Fibroblast of skin of back (primary cell): Measurements from ENCODE around the gene MAGEH1. TPM values are rescaled to one million over a fixed set of nuclear protein-coding genes. Genes with fewer than 3 reads are reported as not detected.
"Not testable (repeated sequence)": the region's sequence is repeated elsewhere in the genome, so short reads cannot be mapped to it uniquely, and the experiment has no call there.

Source experiments
- DNase-seq: peaks from one replicate; pipeline ENCODE4 v3.0.0-alpha.2; 2013
- polyA plus RNA-seq, 2 experiments: library from polyadenylated mRNA; unstranded; fragments of 120-200 nt; gene quantifications; one replicate each; pipeline ENCODE4 v1.2.1, GENCODE V29; 2013; ENCODE audit not compliant: insufficient read length in 2 of 2

Gene MAGEH1, protein sequence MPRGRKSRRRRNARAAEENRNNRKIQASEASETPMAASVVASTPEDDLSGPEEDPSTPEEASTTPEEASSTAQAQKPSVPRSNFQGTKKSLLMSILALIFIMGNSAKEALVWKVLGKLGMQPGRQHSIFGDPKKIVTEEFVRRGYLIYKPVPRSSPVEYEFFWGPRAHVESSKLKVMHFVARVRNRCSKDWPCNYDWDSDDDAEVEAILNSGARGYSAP
- polyA plus RNA-seq (2013, experiment 1 of 2; ENCODE audit: insufficient read length) = 21.2 TPM
- polyA plus RNA-seq (2013, experiment 2 of 2; ENCODE audit: insufficient read length) = 22.8 TPM

DNA sequence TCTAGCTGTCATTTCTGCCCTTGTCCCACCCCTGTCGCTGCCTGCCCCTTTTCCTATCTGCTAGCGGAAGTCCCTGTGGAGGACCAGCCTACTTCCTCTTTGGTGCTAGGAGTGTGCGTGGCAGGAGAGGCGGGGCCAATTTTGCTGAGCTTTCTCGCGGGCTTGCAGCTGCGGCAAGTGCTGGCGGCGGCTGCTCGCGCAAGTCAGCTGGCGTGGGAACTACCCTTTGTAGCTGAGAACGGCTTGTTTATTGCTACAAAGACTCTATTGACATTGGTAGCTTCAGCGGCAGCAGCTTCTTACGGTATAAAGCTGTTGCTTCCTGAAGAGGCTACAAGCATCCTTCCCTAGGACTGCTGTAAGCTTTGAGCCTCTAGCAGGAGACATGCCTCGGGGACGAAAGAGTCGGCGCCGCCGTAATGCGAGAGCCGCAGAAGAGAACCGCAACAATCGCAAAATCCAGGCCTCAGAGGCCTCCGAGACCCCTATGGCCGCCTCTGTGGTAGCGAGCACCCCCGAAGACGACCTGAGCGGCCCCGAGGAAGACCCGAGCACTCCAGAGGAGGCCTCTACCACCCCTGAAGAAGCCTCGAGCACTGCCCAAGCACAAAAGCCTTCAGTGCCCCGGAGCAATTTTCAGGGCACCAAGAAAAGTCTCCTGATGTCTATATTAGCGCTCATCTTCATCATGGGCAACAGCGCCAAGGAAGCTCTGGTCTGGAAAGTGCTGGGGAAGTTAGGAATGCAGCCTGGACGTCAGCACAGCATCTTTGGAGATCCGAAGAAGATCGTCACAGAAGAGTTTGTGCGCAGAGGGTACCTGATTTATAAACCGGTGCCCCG lies at the start of gene MAGEH1:
TSS of gene MAGEH1 (plus strand) at position 138 of the 843 bp plus-strand sequence. CDS start at position 386, 248 bp downstream.
- peak; percentile 83 for DNase-seq

DNA sequence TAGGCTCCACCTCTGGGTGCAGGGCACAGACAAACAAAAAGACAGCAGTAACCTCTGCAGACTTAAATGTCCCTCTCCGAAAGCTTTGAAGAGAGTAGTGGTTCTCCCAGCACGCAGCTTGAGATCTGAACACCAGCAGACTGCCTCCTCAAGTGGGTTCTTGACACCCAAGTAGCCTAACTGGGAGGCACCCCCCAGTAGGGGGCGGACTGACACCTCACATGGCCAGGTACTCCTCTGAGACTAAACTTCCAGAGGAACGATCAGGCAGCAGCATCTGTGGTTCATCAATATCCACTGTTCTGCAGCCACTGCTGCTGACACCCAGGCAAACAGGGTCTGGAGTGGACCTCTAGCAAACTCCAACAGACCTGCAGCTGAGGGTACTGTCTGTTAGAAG lies 24.8 kb upstream of the MAGEH1 start:
- not testable (repeated sequence) for DNase-seq

DNA sequence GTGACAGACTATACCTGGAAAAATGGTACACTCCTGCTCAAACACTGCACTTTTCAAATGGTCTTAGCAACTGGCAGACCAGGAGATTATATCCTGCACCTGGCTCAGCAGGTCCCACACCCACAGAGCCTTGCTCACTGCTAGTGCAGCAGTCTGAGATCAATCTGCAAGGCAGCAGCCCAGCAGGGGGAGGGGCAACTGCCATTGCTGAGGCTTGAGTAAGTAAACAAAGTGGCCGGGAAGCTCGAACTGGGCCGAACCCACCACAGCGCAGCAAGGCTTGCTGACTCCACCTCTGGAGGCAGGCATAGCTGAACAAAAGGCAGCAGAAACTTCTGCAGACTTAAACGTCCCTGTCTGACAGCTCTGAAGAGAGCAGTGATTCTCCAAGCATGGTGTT lies 8.5 kb upstream of the MAGEH1 start:
- DNase-seq = not testable (repeated sequence)

DNA sequence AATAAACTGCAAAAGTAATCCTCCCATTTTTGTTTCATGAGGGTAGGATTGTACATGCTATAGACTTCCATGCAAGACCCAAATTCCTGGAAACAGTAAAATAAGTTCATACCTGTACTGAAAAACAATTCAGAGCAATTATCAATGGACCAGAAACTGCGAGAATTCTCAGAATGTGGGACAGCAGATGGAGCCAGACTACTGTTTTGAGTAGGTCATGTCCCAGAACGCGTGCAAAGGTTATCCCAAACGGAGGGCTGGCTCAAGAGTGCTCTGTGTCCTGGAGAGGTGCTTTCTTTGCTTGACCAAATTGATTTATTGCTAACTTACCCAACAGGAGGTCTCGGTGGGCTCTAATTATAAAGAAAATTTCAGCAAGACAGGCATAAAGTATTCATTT lies 1.7 kb upstream of the MAGEH1 start:
- no peak for DNase-seq

DNA sequence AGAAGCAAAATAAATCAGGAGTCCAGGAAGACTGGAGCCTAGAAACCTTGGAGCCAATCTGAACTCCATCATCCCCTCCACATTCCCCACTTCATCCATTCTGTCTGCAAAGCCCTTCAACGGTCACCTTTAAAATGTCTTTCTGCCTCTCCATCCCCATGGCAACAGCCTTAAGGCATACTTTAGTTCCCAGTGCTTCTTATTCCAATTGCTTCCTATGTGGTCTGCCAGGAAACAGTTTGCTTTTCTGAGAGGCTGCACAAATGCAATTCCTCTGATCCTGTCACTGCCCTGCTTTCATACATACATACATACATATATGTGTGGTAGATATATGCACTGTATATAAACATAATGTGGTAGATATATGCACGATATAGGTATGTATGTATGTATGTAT lies 786 bp upstream of the MAGEH1 start:
- DNase-seq = no peak

DNA sequence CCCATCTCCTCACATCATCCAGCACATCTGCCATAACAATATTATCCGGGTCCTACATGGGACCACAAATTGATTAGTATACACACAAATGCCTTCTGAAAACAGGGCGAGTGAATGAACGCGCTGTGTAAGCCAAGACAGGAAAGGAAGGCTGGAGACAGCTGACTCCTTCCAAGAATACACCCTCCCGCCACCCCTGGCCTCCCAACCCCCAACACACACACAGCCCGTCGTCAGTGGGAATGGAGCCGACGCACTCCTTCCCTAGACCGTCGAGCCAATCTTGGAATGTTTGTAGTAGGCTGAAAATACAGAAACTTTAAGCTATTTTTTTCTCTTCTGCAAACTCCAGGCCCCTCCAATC lies 319 bp upstream of the MAGEH1 start:
- DNase-seq = no peak

DNA sequence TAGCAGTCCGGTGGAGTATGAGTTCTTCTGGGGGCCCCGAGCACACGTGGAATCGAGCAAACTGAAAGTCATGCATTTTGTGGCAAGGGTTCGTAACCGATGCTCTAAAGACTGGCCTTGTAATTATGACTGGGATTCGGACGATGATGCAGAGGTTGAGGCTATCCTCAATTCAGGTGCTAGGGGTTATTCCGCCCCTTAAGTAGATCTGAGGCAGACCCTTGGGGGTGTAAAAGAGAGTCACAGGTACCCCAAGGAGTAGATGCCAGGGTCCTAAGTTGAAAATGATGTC lies 852 bp downstream of the MAGEH1 start:
- no peak for DNase-seq

DNA sequence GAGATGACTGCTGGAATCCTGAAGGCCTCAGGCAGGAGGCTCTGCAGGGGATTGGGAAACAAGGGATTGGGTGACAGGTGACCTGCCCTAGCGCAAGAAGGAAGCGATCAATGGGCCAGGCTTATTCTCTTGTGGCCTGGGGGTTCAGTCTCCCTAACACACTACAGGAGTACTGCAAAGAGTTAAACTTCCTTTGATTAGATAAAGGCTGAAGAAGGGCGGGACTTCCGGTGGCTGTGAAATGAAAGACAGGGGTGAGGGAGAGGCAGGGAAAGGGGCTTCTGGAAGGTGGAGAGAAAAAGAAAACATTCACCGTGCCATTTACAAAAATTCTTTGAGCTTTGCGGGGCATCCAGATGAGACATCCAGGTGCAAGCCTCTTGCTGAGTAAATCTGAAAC lies 3.8 kb downstream of the MAGEH1 start:
- DNase-seq = not testable (repeated sequence)

DNA sequence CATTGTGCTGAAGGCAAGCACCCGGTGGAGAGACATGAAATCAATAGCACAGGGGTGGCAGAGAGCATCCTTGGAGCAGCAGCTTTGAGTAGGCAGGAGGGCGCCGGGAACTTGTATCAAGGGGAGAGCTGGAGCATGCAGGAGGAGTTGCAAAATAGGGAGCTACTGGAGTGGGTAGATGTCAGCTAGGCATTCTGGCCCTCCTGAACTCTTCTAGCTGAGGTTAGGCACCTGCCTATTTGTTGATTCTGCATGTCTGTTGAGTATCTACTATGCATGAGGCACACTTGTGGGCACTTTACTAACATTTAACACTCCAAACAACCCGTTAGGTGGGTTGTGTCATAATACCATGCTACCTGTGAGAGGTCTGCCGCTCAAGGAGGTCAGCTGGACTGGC lies 7.5 kb downstream of the MAGEH1 start:
- DNase-seq = not testable (repeated sequence)

DNA sequence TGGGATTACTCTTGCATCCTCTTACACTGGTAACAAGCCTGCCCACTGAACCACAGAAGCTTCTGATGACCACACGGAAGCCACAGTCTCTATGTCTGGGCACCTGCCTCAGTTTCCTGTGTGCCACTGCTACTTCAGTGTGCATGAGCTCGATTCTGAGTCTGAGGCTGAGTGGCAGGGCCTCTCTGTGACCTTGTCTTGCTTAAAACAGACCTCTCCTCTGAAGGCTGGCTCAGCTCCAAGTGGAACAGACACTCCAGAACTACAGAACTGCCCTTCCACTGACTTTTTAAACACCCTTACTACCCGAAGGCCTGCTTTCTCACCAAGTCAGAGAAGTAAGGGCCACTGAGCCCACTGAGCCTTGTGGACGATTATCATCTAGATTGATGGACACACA lies 8.0 kb downstream of the MAGEH1 start:
- not testable (repeated sequence) for DNase-seq

DNA sequence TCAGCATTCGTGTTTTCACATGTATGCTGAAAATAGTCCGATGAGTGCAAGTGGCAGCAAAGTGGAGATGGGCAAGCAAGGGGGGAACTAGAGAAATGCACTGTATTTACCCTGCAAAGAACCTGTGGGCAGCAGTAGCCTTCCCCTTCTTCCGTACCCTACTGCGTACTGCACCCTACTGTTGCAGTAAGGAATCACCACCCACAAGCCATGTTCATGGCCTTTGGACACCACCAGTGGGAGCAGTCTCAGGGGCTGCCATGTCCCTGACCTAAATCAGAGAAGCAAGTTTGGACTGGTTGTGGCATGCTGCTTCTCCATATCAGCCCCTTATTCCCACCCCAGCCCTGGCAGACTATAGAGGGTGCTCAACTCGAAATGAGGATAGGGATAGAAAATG lies 12.1 kb downstream of the MAGEH1 start:
- not testable (repeated sequence) for DNase-seq

DNA sequence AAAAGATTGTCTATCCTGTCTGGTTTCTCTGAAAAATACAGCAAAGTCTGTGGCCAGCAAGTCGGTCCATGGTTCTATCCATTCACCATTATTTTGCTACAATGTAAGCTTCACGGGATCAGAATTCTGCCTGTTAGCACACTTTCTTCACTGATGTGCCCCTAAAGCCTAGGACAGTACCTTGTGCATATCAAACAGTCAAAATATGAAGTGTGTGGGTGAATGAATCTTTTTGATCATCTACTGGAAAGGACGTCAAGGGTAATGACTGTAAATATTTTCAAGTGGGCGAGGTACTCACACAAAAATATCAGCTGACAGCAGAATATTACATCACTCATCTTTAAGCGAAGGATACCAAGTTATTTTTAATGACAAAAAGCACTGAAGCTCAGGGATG lies 13.2 kb downstream of the MAGEH1 start:
- not testable (repeated sequence) for DNase-seq

DNA sequence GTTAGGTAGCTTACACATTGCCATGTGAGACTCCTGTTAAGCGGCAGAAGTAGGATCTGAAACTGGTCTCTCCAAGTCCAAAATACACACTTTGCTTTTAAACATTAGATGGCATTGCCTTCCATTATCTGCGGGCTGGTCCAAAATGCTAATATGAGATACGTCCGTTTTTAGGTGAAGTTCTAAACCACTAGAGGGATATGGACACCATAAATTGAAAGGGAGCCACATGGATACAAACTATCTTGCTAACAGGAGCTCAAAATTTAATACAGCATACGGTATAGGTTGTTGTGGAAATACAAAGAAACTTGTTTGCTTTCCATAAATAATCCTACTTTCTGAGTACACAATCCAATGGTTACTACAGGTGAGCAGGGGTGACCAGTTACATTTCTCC lies 13.9 kb downstream of the MAGEH1 start:
- not testable (repeated sequence) for DNase-seq

DNA sequence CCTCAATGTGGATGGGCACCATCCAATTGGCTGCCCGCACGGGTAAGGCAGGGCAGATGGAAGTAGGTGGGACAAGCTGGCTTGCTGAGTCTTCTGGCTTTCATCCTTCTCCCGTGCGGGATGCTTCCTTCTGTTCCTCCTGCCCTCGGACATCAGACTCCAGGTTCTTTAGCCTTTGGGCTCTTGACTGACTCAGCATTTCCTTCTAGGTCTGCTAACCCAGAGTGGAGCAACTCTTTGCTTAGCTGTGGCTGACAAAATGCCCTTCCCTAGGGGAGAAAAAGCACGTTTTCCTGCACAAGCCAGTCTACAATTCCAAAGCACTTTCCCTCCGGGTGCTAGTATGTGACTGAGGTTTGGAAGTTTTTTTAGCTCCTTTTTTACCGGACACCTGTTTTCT lies 28.0 kb downstream of the MAGEH1 start:
- DNase-seq = not testable (repeated sequence)

DNA sequence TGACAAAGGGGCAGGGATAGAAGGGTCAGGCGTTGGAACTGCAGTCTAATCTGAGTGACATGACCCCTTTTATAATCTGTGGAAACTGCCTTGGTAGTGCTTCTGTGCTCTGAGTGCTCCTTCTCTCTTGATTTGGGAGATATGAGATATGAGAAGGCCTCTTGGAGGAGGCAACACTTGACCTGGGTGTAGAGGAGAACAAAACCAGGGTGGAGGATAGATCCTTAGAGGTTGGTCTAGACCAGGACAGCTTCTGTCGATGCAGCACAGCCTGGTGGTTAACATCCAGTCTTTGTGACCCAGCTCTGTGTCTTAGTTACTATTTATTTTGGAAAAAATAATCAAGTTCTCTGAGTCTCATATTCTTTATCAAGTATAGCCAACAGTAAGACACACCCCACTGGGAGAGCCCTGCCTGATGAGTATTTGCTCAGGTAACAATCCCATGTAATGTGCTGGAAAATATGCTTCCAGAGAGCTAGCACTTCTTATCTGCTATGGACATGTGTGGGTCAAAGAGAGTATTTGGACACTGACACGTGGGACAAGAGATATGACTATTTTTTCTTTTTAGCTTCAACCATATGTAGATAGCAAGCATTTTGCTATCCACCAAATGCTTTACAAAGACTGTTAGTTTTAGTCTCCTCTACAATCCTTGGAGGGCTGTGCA lies 28.6 kb downstream of the MAGEH1 start:
- no peak for DNase-seq

DNA sequence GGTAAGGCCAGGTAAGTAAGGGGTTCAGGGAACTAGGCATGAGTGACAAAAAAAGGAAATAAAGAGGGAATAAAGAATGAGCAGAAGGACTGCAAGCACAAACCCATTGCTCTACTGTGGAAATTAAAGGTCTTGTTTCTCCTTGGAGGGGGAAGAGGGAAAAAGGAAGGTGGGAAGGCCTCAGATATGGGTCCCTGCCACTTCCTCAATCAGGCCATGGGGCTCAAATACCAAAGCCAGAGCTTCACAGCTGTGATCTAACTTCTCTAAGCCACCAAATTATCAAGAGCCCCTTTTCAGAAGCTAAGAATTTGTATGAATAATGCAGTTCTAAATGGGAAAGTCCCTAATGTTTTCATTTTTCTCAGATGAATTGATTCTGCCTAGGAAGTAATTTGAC lies 33.0 kb downstream of the MAGEH1 start:
- no peak for DNase-seq

DNA sequence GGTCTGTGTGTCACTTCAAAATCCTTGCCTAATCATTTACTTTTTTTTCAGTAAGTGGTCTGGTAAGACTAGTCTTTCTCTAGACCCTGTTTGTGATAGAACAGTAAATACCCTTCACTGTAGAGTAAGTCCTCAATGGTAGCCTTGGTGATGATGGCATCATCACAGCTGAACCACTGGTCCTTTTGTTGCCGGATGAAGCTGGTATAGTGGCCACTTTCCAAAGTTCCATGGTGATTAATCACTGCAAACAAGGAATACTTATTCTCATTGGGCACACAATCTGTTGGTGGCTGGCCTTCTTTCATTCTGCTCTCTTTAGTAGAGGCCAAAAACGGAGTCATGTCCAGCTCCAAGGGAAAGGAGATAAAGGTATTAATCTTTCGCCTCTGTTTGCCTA lies 34.8 kb downstream of the MAGEH1 start:
- peak; percentile 30 for DNase-seq

DNA sequence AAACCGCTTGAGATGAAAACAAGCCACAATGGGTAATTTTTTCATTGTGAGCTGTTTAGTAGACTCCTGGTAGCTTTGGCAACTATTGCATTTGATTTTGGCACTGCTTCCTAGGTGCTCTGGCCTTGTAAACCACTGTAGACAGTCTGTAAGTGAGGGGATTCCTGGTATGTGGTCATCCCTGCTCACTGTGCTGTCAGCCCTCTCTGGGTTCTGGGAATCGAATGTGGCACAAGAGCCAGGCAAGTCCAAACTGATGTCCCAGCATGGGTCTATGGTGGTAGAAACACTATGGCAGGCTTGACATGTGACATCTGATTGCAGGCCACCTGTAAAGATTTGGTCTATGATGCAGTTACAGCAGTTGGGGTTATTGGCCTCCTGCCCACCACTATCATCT lies 35.2 kb downstream of the MAGEH1 start:
- DNase-seq = no peak

DNA sequence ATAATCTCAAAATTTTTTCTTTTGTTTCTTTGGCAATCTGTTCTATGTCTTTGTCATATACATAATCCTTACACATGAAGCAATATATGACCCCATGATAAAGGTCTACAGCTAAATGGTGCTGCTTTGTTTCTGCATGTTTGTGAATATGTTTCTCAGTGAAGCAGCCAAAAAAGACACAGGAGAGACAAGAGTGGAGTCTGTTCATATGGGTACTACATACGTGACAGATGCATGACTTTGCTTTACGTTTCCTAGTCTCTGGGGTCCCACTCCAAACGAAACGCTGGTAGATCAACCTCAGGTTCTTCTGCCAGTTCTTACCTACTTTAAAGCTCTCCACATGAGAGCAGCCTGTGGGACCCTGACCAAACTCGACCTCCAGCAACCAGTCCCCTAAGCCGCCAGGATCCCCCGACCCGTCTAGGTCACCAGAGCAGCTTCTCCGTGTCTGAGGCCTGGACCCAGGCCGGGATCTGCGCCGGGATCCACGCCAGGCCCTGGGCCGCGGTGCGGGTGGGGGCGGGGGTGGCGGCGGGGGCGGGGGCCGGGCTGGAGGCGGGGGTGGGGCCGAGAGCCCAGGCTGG lies 36.2 kb downstream of the MAGEH1 start:
- no peak for DNase-seq

DNA sequence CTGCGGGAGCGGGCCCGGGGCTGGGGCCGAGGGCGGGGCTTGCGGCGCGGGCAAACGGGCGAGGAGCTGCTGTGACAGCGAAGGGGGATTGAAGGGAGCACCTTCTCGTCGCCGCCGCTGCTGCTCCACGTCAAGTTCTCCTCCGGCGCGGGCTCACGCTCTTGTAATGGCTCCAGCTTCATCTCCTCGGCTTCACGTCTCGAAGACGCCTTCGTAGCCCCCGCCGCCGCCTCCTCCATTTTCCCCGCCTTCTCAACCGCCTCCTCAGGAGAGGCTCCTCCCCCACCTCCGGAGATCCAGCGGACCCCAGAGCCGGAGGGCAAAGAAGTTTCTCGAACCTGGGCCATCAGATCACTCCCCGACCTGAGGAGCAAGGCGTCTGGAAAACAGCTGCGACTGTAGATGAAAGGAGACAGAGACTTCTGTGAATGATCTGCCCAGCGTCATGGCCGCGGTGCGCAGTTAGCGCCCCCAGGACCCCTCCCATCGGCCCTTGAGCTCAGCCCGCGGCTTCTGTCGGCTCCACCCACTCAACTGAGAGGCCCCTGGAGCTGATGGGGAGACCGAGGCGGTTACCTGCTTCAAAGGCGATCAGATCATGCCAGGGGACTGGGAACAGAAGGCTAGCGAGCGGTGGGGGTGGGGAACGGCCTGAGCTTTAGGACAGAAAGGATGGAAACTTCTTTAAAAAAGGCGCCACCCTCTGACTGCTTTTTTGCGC lies 36.8 kb downstream of the MAGEH1 start:
- DNase-seq = peak; percentile 55

DNA sequence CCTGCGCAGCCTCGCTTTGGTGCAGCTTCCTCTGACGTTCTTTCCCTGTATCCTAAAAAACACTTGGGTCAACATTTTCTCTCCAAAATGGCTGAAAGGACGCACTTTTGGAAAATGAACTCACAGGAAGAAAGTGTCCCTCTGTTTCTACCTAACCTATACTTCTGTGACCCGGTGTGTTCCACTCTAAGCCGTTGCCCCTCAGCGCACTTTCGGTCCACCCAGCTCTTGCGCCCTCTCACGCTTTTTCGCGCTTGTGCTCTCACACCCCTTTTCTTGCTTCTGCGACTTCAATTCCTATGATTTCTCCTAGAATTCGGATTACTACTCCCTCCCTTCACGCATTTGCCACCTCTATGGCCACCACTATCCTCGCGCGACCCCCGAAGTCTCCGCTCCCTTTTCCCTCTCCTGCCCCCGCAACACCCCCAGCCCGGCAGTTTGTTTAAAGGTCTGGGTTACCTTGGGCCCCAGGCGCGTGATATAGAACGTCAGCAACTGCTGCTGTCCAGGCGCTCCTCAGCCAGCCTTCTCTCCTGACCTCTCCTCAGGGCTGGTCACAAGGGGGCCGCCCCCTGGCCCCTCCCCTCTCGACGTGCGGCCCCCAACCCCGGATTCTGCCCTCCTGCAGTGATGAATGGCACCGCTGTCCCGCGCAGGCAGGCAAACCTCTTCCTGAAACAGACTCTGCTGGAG lies 37.5 kb downstream of the MAGEH1 start, which contains the start of gene USP51:
TSS of gene USP51 (minus strand) at position 535 of the 696 bp plus-strand sequence. CDS start 909 bp downstream, outside the sequence.
- no peak for DNase-seq

DNA sequence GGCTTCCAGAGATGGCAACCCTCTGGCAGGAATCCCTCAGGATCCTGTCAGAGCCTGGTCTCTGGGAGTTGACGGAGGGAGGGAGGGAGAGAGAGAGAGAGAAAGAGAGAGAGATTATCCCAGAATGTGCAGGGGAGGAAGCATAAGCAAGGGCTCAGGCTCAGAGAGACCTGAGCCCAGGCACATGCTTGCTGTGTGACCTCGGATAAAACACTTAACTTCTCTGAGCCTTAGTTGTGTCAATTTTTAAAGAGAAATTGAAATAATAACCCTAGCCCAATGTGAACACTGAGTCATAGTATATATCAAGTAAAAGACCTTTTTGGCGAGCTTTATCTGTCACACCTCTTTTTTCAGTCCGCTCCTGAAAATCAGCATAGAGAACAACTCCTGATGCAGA lies 38.2 kb downstream of the MAGEH1 start:
- DNase-seq = no peak
